ENCODE data around the gene INTS2.
A peak's percentile ranks its signal among the peaks of the same experiment; 100 is the strongest.
"Not testable (repeated sequence)": the region's sequence is repeated elsewhere in the genome, so short reads cannot be mapped to it uniquely, and the experiment has no call there.

Gene INTS2, protein sequence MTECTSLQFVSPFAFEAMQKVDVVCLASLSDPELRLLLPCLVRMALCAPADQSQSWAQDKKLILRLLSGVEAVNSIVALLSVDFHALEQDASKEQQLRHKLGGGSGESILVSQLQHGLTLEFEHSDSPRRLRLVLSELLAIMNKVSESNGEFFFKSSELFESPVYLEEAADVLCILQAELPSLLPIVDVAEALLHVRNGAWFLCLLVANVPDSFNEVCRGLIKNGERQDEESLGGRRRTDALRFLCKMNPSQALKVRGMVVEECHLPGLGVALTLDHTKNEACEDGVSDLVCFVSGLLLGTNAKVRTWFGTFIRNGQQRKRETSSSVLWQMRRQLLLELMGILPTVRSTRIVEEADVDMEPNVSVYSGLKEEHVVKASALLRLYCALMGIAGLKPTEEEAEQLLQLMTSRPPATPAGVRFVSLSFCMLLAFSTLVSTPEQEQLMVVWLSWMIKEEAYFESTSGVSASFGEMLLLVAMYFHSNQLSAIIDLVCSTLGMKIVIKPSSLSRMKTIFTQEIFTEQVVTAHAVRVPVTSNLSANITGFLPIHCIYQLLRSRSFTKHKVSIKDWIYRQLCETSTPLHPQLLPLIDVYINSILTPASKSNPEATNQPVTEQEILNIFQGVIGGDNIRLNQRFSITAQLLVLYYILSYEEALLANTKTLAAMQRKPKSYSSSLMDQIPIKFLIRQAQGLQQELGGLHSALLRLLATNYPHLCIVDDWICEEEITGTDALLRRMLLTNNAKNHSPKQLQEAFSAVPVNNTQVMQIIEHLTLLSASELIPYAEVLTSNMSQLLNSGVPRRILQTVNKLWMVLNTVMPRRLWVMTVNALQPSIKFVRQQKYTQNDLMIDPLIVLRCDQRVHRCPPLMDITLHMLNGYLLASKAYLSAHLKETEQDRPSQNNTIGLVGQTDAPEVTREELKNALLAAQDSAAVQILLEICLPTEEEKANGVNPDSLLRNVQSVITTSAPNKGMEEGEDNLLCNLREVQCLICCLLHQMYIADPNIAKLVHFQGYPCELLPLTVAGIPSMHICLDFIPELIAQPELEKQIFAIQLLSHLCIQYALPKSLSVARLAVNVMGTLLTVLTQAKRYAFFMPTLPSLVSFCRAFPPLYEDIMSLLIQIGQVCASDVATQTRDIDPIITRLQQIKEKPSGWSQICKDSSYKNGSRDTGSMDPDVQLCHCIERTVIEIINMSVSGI

DNA sequence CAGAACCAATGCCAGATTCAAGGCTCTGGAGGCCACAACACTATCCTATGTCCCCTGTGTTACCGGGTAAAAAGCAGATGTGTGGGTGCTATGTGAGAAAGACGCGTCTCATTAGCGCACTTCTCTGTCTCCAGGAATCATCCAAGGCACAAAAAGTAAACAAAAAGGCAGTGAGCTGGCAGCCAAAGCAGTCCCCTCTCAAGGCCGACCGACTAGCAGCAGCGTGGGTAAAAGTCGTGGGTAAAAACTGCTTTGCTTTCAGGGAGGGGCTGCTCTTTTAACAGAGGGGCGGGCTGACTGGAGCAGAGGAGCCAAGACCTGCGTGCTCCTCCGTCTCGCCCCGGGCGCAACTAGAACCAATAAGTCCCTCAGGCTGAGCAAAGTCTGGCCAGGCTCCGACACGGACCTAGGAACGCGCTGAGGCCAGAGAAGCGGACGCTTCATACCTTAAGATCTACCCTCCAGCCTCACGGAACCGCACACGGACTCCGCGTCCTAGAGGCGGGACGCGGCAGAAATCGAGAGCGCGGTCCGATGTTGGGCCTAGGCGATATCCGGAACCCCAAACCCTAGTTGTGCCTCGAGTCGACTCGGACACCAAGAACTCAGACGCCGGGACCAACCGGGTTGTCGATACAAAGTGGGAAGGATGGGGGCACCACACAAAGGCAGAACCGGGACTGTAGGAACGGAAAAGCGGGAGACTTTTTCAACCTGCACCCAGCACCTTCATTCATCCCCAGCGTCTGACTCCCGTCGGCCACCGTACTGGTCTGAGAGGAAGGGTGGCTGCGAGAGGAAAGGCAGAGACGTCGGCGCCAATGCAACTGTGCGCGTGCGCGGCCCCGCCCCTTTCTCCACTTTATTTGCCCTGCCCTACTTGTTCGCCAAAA is at the start of gene INTS2:
INTS2 (minus strand) TSS at position 775 of the 893 bp plus-strand sequence. CDS start 1,338 bp downstream, outside the sequence.
- DNase-seq, result peak; percentile 98

DNA sequence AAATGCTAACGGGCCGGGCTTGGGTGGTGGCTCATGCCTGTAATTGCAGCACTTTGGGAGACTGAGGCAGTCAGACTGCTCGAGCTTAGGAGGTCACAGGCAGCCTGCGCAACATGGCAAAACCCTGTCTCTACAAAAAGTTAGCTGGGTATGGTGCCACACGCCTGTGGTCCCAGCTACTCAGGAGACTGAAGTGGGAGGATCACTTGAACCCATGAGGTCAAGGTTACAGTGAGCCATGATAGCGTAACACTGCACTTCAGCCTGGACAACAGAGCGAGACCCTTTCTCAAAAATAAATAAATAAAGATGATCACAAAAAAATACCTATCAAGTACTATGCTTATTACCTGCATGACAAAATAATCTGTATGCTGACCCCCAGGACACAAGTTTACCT is 46.3 kb upstream of the INTS2 start:
- no peak for DNase-seq

DNA sequence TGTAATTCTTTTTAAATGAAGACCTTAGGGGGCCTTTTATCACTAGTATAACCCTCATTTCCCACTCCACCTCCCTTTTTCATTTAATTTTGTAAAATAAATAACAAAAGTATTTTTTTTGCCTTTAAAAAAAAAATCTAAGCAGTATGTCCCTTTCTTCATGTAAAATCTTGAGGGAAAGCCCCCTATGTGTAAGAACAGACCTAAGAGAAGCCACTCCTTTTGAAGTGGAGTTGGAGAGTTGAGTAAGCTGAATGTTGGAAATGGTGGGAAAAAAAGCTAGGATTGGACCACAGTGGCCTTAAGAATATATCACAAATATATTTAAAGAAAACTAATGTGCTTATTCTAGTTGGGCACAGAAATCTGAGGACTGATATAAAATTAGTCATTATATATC is 44.5 kb upstream of the INTS2 start:
- DNase-seq, result no peak

DNA sequence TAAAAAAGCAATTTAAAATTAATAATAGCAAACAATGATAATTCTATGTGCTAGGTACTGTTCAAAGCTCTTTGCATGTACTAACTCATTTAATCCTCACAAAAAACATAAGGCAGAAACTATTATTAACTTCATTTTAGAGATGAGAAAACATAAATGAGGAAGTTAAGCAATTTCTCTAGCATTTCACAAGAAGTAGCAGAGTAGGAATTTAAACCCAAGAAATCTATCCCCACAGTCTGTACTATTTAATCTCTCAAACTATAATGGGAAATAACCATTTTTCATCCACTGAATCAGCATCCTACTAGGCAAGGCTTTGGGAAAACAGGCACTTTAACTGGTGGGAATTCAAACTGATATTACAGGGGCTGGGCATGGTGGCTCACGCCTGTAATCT is 42.2 kb upstream of the INTS2 start:
- DNase-seq, result no peak

- DNase-seq, result no peak
Measured at GRCh38 chr17:61968757-61969156, 41.0 kb upstream of the INTS2 start.

DNA sequence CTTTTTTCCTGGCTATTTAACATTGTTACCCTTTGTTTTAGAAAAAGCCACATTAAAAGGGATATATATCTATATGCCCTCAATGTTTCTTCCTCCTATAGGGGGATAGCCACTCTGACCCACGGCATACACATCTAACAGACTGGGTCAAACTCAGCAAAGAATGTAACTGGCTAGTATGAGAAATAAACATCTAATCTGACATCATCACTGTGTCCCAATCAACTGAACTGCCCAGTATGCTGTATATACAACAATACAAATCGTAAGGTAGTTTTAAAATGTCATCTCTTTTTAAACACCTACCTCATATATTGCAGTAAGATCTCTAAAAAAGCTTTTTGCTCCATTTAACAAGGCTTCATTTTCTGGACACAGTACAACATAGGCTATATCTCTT is 39.9 kb upstream of the INTS2 start:
- no peak for DNase-seq

- no peak for DNase-seq
Measured at GRCh38 chr17:61966191-61966590, 38.4 kb upstream of the INTS2 start.

- no peak for DNase-seq
Measured at GRCh38 chr17:61955619-61956018, 27.8 kb upstream of the INTS2 start.

DNA sequence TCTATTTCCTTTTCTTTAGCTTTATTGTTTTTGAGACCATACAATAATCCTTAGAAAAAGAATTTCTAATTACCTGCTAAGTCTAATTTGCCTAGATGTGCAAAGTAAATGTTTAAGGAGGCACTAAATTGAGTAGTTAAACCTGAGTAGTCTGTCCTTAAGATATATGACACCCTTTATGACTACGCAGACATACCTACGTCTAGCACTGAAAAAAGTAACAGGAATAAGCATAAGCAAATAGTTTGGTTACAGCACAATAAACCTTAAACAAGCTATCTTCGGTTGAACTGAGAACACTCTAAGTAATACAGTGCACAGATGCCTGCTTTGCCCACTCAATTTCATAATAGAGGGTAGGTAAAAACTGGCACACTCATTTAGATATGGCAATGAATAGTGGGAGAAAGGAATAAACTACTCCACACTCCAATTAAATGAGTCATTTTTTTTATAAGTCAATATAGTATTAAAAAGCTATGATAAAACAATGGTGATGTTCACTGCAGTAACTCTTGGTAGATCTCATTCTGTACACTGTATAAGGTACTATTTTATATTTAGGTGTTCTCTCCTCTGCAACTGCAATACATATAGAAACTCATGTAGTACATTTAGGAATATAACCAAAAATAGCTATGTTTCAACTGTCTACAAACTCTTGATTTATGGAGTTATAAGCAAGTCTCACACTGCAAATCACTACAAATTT is 19.7 kb upstream of the INTS2 start:
- DNase-seq, result no peak

DNA sequence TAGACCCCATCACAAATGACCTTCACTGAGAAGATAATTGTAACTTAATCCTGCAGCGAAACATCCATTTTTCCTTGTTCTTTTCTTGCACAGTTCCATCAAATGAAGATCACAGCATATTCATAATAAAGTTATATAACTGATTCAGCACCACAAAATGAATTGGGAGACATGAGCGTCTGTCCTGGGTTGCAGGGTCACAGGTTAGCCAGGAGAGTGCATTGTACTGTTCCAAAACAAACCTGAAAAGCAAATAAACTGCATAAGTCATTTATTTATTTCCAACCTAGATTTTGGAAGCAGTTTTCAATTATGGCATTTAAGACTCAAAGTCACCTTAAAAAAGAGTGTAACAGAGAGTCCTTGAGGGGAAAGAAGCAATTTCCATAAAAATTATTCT is 18.6 kb upstream of the INTS2 start:
- no peak for DNase-seq

- no peak for DNase-seq
Measured at GRCh38 chr17:61943117-61943516, 15.3 kb upstream of the INTS2 start.

- no peak for DNase-seq
Measured at GRCh38 chr17:61942085-61942484, 14.3 kb upstream of the INTS2 start.

DNA sequence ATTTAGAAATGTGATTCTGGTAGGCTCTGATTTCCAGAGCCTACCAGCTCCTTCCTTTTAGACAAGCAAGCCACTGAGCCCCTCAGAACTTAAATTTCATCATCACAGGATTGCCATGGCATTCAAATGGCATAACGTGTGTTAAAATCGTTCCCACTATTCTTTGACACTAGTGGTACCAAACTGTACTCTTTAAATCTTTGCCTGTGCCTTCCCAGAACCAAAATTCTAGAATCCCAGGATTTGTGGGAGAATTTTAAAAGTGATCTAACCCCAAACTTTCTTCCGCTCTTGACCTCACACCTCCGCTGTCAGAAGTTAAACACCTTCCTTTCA is 287 bp upstream of the INTS2 start:
- DNase-seq, result no peak

- DNase-seq, result no peak
Measured at GRCh38 chr17:61926826-61927207, 965 bp downstream of the INTS2 start.

- not testable (repeated sequence) for DNase-seq
Measured at GRCh38 chr17:61915162-61915561, 12.6 kb downstream of the INTS2 start.

- DNase-seq, result no peak
Measured at GRCh38 chr17:61908292-61909037, 19.3 kb downstream of the INTS2 start.

DNA sequence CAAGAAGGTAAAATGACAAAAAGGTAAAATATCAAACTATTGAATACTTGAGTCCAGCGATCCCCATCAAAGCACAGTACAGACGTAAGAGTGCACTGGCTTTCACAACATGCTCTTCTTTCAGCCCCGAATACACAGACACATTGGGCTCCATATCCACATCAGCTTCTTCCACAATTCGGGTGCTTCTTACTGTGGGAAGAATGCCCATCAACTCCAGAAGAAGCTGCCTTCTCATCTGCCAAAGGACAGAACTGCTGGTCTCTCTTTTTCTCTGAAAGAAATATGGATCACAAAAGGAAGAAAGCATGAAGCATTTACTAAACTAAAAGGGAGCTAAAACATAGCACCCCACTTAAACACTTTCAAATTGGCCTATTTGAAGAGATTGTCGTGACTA is 20.4 kb downstream of the INTS2 start:
- DNase-seq, result no peak

GRCh38 chr17:61904094-61904710 is 23.6 kb downstream of the INTS2 start:
- DNase-seq, result no peak

- DNase-seq, result no peak
Measured at GRCh38 chr17:61903251-61903650, 24.5 kb downstream of the INTS2 start.

- no peak for DNase-seq
Measured at GRCh38 chr17:61897548-61898180, 30.1 kb downstream of the INTS2 start.

All from NCI-H82 (cell line).